ENCODE measurements around the gene OCRL. TPM values are rescaled to one million over a fixed set of nuclear protein-coding genes. Genes with fewer than 3 reads are reported as not detected.

Gene OCRL
- total RNA-seq, 1 experiment from 2014 or later = 19.4 TPM

- intact Hi-C loops (cut with micrococcal nuclease) = loop anchor here (2.0 kb wide), 1 partner anchor 31 kb away; no protein-coding TSS in a partner anchor
- H3K36me3 ChIP-seq (ENCODE audit: low read depth, low read length) = peaks cover 23% of the 10 kb centered on the region
- peak; percentile 73 for ATAC-seq
- H3F3A ChIP-seq (ENCODE audit: low read length, unreplicated experiment) = no peaks in the 10 kb centered on the region
- no peaks in the 10 kb centered on the region for H3K9me3 ChIP-seq (ENCODE audit: low read length)
- peaks cover 45% of the 10 kb centered on the region for H3K4me1 ChIP-seq (ENCODE audit: insufficient read depth, low read length)
- POLR2A ChIA-PET (ENCODE audit: unreplicated experiment) = no interaction called here
- no peak overlapping the region for H2AFZ ChIP-seq (ENCODE audit: low read length)
- TF ChIP-seq EZH2phosphoT487 (IDR thresholded peaks at IDR 0.05; ENCODE audit: borderline replicate concordance, low read length) = no peak
- TF ChIP-seq, protein P1, sequence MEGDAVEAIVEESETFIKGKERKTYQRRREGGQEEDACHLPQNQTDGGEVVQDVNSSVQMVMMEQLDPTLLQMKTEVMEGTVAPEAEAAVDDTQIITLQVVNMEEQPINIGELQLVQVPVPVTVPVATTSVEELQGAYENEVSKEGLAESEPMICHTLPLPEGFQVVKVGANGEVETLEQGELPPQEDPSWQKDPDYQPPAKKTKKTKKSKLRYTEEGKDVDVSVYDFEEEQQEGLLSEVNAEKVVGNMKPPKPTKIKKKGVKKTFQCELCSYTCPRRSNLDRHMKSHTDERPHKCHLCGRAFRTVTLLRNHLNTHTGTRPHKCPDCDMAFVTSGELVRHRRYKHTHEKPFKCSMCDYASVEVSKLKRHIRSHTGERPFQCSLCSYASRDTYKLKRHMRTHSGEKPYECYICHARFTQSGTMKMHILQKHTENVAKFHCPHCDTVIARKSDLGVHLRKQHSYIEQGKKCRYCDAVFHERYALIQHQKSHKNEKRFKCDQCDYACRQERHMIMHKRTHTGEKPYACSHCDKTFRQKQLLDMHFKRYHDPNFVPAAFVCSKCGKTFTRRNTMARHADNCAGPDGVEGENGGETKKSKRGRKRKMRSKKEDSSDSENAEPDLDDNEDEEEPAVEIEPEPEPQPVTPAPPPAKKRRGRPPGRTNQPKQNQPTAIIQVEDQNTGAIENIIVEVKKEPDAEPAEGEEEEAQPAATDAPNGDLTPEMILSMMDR (conservative IDR thresholded peaks at IDR 0.05; ENCODE audit: low read depth, low read length) = no peak
- no peak for TF ChIP-seq EZH2 (IDR thresholded peaks at IDR 0.05; ENCODE audit: low read length, unreplicated experiment)
- no peak overlapping the region for H3K9ac ChIP-seq (ENCODE audit: low read length)
- no peaks in the 10 kb centered on the region for H3K27me3 ChIP-seq (ENCODE audit: low read length)
- peak overlapping the region; percentile 86 for H3K27ac ChIP-seq (ENCODE audit: low read length)
- no TSS peak for BruUV-seq (replicated peaks)
- peak overlapping the region; percentile 68 for H3K4me2 ChIP-seq (ENCODE audit: low read length)
- no peaks in the 10 kb centered on the region for H3K9me2 ChIP-seq (replicated peaks; ENCODE audit: low read length)
- CTCF ChIA-PET = interaction anchor here (0.6 kb wide), 1 partner anchor 125 kb away, joined by 3 read pairs; no protein-coding TSS in a partner anchor
- no peak overlapping the region; the same call in 1 of the 2 replicates for H3K4me3 ChIP-seq (ENCODE audit: low read length)
- peak; percentile 77 for DNase-seq
- H3K79me2 ChIP-seq (ENCODE audit: low read length) = no peaks in the 10 kb centered on the region
- H4K20me1 ChIP-seq (ENCODE audit: low read length) = no peaks in the 10 kb centered on the region
Observed at GRCh38 chrX:129493643-129494042, 46.4 kb upstream of the OCRL start.

DNA sequence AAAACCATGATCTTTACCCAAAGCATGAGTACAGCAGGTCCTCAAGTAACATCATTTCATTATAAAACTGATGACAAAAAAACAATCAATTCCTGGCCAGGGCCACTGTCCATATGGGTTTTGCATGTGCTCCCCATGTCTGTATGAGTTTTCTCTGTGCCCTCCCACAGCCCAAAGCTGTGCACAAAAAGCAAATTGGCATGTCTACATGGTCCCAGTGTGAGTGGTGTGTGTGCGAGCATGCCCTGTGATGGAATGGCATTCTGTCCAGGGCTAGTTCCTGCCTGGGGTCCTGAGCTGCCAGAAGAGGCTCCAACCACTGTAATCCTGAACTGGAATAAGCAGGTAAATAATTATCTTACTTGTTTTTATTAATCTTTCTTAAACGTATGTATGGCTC, 45.2 kb upstream of the OCRL start:
- Histone ChIP-seq H3K27ac (ENCODE audit: low read length) (no peak overlapping the region), H3K79me2 (ENCODE audit: low read length) (no peaks in the 10 kb centered on the region), H3K9me3 (ENCODE audit: low read length) (no peaks in the 10 kb centered on the region), H3K36me3 (ENCODE audit: low read depth, low read length) (peaks cover 23% of the 10 kb centered on the region), H3K4me1 (ENCODE audit: insufficient read depth, low read length) (peaks cover 45% of the 10 kb centered on the region), H3F3A (ENCODE audit: low read length, unreplicated experiment) (no peaks in the 10 kb centered on the region), H2AFZ (ENCODE audit: low read length) (no peak overlapping the region), H3K4me2 (ENCODE audit: low read length) (no peak overlapping the region), H3K4me3 (ENCODE audit: low read length) (no peak overlapping the region), H3K9ac (ENCODE audit: low read length) (no peak overlapping the region), H4K20me1 (ENCODE audit: low read length) (no peaks in the 10 kb centered on the region), H3K27me3 (ENCODE audit: low read length) (no peaks in the 10 kb centered on the region), H3K9me2 (replicated peaks; ENCODE audit: low read length) (no peaks in the 10 kb centered on the region)
- DNase-seq (no peak), ATAC-seq (no peak)
- BruUV-seq (replicated peaks) = no TSS peak
- intact Hi-C loops (cut with micrococcal nuclease) = no loop called here
- ChIA-PET CTCF (no interaction called here), POLR2A (ENCODE audit: unreplicated experiment) (no interaction called here)
- TF ChIP-seq, protein P1 (conservative IDR thresholded peaks at IDR 0.05; ENCODE audit: low read depth, low read length) = no peak
- no peak for TF ChIP-seq EZH2 (IDR thresholded peaks at IDR 0.05; ENCODE audit: low read length, unreplicated experiment)
- TF ChIP-seq EZH2phosphoT487 (IDR thresholded peaks at IDR 0.05; ENCODE audit: borderline replicate concordance, low read length) = no peak

DNA sequence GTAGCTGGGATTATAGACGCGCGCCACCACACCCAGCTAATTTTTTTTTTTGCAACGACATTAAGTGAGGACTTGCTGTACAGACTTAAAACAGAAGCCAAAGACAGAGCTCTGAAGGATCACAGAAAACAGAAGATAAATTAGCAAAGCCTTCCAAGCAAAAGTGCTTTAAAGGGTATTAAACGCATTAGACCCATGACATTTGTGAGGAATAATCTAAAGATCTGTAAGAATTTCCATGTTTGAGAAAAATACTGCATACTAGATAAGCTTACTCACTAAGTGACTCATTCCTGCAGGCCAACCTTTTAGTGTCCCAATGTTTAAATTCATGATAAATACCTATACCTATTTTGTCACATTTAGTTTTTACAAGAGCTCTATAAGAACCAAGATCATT, 44.2 kb upstream of the OCRL start:
- Histone ChIP-seq H3K4me1 (ENCODE audit: insufficient read depth, low read length) (peaks cover 45% of the 10 kb centered on the region), H3K79me2 (ENCODE audit: low read length) (no peaks in the 10 kb centered on the region), H4K20me1 (ENCODE audit: low read length) (no peaks in the 10 kb centered on the region), H3K27me3 (ENCODE audit: low read length) (no peaks in the 10 kb centered on the region), H3K9ac (ENCODE audit: low read length) (no peak overlapping the region; the same call in 1 of the 2 replicates), H3K27ac (ENCODE audit: low read length) (peak overlapping the region; percentile 77), H2AFZ (ENCODE audit: low read length) (no peak overlapping the region), H3K4me3 (ENCODE audit: low read length) (peak overlapping the region; percentile 32; the same call in 1 of the 2 replicates), H3K9me3 (ENCODE audit: low read length) (no peaks in the 10 kb centered on the region), H3K4me2 (ENCODE audit: low read length) (peak overlapping the region; percentile 58), H3K36me3 (ENCODE audit: low read depth, low read length) (peaks cover 23% of the 10 kb centered on the region), H3F3A (ENCODE audit: low read length, unreplicated experiment) (no peaks in the 10 kb centered on the region), H3K9me2 (replicated peaks; ENCODE audit: low read length) (no peaks in the 10 kb centered on the region)
- BruUV-seq (replicated peaks) = TSS peak; percentile 5
- intact Hi-C loops (cut with micrococcal nuclease) = no loop called here
- ATAC-seq (peak; percentile 51), DNase-seq (peak; percentile 59)
- POLR2A ChIA-PET (ENCODE audit: unreplicated experiment) = interaction anchor here (0.7 kb wide), 1 partner anchor 14 kb away, joined by 3 read pairs; no protein-coding TSS in a partner anchor
- no peak for TF ChIP-seq EZH2 (IDR thresholded peaks at IDR 0.05; ENCODE audit: low read length, unreplicated experiment)
- TF ChIP-seq, protein P1 (conservative IDR thresholded peaks at IDR 0.05; ENCODE audit: low read depth, low read length) = no peak
- no peak for TF ChIP-seq EZH2phosphoT487 (IDR thresholded peaks at IDR 0.05; ENCODE audit: borderline replicate concordance, low read length)
- CTCF ChIA-PET = no interaction called here
